PC-9 (cell line): ENCODE results near the gene USP38. TPM values are rescaled to one million over a fixed set of nuclear protein-coding genes. Genes with fewer than 3 reads are reported as not detected.
A peak's percentile ranks its signal among the peaks of the same experiment; 100 is the strongest.

Source experiments
- BruUV-seq: library from RNA; stranded (reverse); fragments of 400-500 nt; replicated peaks from 2 replicates; lab custom pipeline; 2021; lab: Mats Ljungman, UMichigan
- CTCF ChIA-PET: fragments of 300-600 bp; sonication (Branson Sonifier 250); formaldehyde crosslinking; loops from one replicate; lab custom pipeline; 2022; ENCODE audit warnings: antibody characterized with exemption; lab: Charles Lee
- POLR2A ChIA-PET: fragments of 300-600 bp; sonication (Branson Sonifier 250); formaldehyde crosslinking; loops from one replicate; lab custom pipeline; 2022; ENCODE audit warnings: antibody characterized with exemption; ENCODE audit not compliant: unreplicated experiment; lab: Charles Lee
- DNase-seq, 2 experiments: peaks; one replicate each; pipeline versions ENCODE4 v3.0.0 to v3.0.0-alpha.2; 2015 to 2022; ENCODE audit warnings: mixed read lengths in 1 of 2
- H2AFZ ChIP-seq: fragments of 200-600 bp; sonication (generic); 2 replicates; pipeline ENCODE4 v1.8.1; 2017; ENCODE audit warnings: antibody characterized with exemption
- H3F3A ChIP-seq: fragments of 200-600 bp; sonication (generic); 2 replicates; pipeline ENCODE4 v1.8.1; 2017; ENCODE audit warnings: antibody characterized with exemption, mild to moderate bottlenecking, low read depth; ENCODE audit not compliant: insufficient read depth
- H3K27ac ChIP-seq: fragments of 200-600 bp; sonication (generic); 2 replicates; pipeline ENCODE4 v1.6.1; 2016; ENCODE audit warnings: mixed run types
- H3K27me3 ChIP-seq: fragments of 200-600 bp; sonication (generic); 2 replicates; pipeline ENCODE4 v1.6.1; 2016; ENCODE audit warnings: low read depth, mixed run types; ENCODE audit not compliant: insufficient read depth
- H3K36me3 ChIP-seq: fragments of 200-600 bp; sonication (generic); 2 replicates; pipeline ENCODE4 v1.6.1; 2016; ENCODE audit warnings: low read depth, mixed run types
- H3K4me1 ChIP-seq: fragments of 200-600 bp; sonication (generic); replicated peaks from 2 replicates; pipeline ENCODE4 v1.6.1; 2016; ENCODE audit warnings: mixed run types; ENCODE audit not compliant: insufficient read depth
- H3K4me2 ChIP-seq: fragments of 200-600 bp; sonication (generic); 2 replicates; pipeline ENCODE4 v1.6.1; 2017; ENCODE audit warnings: mixed run types
- H3K4me3 ChIP-seq: fragments of 200-600 bp; sonication (generic); 2 replicates; pipeline ENCODE4 v1.6.1; 2016; ENCODE audit warnings: mixed run types
- H3K79me2 ChIP-seq: fragments of 200-600 bp; sonication (generic); 2 replicates; pipeline ENCODE4 v1.6.1; 2017; ENCODE audit warnings: low read depth, mixed run types
- H3K9me2 ChIP-seq: fragments of 200-600 bp; sonication (generic); 2 replicates; pipeline ENCODE4 v1.8.1; 2017; ENCODE audit warnings: mild to moderate bottlenecking; ENCODE audit not compliant: insufficient read depth
- H3K9me3 ChIP-seq: fragments of 200-600 bp; sonication (generic); 2 replicates; pipeline ENCODE4 v1.8.1; 2016; ENCODE audit warnings: low read depth; ENCODE audit not compliant: insufficient read depth
- H4K20me1 ChIP-seq: fragments of 200-600 bp; sonication (generic); 2 replicates; pipeline ENCODE4 v1.8.1; 2017; ENCODE audit not compliant: insufficient read depth
- EZH2 ChIP-seq: fragments of 200-600 bp; sonication (generic); IDR thresholded peaks from 2 replicates; pipeline ENCODE4 v1.8.0; 2017; ENCODE audit warnings: antibody characterized with exemption, low read depth
- intact Hi-C: fragments of 100-400 bp; cut with micrococcal nuclease; formaldehyde crosslinking; loops from one replicate; pipeline ENCODE4 v1.10.0; 2022; ENCODE audit not compliant: unreplicated experiment
- total RNA-seq: library from RNA; stranded (reverse); gene quantifications from 2 replicates; pipeline ENCODE4 v1.2.3, GENCODE V29; 2021
- TF ChIP-seq, protein P1 (sequence below): fragments of 200-600 bp; sonication (generic); conservative IDR thresholded peaks from 2 replicates; pipeline ENCODE4 v1.6.1; 2017; ENCODE audit warnings: mixed run types, antibody characterized with exemption, mild to moderate bottlenecking, moderate library complexity

USP38 gene
- total RNA-seq, 1 experiment from 2014 or later: 11.9 TPM

DNA sequence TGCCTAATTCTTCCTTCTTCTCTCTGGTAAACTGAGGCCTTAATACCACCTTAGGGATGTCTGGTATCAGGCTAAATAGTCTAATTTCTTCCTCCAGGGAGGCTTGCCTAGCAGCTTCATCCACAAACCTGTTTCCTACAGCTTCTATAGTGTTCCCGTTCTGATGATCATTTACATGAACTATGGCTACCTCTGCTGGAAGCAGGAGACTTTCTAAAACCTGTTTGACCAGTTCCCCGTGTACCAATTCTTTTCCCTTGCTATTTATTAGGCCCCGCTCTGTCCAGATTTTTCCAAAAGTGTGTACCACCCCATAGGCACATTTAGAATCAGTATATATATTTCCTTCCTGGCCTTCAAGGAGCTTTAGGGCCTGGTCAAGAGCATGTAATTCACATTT, 5.8 kb upstream of the USP38 start:
- intact Hi-C loops: no loop called here

DNA sequence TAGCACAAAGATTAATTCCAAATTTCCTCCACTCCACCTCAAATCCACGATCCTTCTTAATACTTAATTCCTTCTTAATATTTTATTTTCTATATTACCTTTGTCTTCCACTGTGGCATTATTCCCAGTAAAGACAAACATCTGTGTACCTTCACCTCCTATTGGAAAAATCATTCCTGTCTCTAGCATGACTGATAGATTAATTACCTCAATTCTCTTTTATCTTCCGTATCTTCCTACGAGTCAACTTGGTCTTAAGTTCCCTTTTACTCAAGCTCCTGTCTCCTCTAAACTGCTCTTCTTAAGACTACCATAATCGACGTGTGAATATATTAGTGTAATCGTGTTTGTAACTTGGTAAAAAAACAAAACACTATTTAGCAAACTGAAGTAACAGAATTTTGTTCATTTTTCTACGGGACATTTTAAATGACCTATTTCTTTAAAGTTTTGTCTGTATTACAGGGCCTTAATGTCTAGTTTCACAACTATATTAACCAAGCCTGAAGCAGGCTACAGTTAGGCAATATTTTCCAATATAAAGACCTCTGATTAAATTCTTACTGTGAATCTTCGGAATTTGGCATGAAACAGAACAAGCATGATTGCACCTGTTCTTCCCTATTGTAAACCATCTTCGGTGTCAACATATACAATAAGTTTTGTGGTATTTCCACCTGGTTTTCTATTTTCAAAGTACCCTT, 1.1 kb upstream of the USP38 start:
- CTCF ChIA-PET: no interaction called here
- Histone ChIP-seq H3K9me2 (no peaks in the 10 kb centered on the region; the same call in 1 of the 2 replicates), H3K27ac (peak overlapping the region; percentile 89), H4K20me1 (peaks cover 25% of the 10 kb centered on the region), H3K4me1 (peaks cover 35% of the 10 kb centered on the region), H3K4me3 (peak overlapping the region; percentile 72), H3F3A (peaks cover 17% of the 10 kb centered on the region; the same call in 1 of the 2 replicates), H3K79me2 (peaks cover 46% of the 10 kb centered on the region), H3K4me2 (peak overlapping the region; percentile 86), H3K9me3 (no peaks in the 10 kb centered on the region), H3K27me3 (no peaks in the 10 kb centered on the region), H2AFZ (peak overlapping the region; percentile 88), H3K36me3 (peaks cover 2% of the 10 kb centered on the region; the same call in 1 of the 2 replicates)
- intact Hi-C loops: loop anchor here (1.0 to 10.0 kb wide), 3 partner anchors 330 to 1059 kb away; partner anchors contain the start of gene SMARCA5
- POLR2A ChIA-PET: no interaction called here
- no peak for DNase-seq
- no TSS peak for BruUV-seq
- TF ChIP-seq, protein P1, sequence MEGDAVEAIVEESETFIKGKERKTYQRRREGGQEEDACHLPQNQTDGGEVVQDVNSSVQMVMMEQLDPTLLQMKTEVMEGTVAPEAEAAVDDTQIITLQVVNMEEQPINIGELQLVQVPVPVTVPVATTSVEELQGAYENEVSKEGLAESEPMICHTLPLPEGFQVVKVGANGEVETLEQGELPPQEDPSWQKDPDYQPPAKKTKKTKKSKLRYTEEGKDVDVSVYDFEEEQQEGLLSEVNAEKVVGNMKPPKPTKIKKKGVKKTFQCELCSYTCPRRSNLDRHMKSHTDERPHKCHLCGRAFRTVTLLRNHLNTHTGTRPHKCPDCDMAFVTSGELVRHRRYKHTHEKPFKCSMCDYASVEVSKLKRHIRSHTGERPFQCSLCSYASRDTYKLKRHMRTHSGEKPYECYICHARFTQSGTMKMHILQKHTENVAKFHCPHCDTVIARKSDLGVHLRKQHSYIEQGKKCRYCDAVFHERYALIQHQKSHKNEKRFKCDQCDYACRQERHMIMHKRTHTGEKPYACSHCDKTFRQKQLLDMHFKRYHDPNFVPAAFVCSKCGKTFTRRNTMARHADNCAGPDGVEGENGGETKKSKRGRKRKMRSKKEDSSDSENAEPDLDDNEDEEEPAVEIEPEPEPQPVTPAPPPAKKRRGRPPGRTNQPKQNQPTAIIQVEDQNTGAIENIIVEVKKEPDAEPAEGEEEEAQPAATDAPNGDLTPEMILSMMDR: no peak
- no peak for TF ChIP-seq EZH2

More for the DNA sequence above, 5.8 kb upstream of the USP38 start:
- Histone ChIP-seq H3K4me2 (peak overlapping the region; percentile 20; the same call in 1 of the 2 replicates), H3K9me2 (no peaks in the 10 kb centered on the region; the same call in 1 of the 2 replicates), H3F3A (peaks cover 4% of the 10 kb centered on the region; the same call in 1 of the 2 replicates), H3K27me3 (no peaks in the 10 kb centered on the region), H4K20me1 (no peaks in the 10 kb centered on the region), H2AFZ (no peak overlapping the region), H3K36me3 (no peaks in the 10 kb centered on the region), H3K4me3 (no peak overlapping the region), H3K4me1 (peaks cover 25% of the 10 kb centered on the region), H3K27ac (no peak overlapping the region), H3K79me2 (peaks cover 10% of the 10 kb centered on the region), H3K9me3 (no peaks in the 10 kb centered on the region)
- BruUV-seq: no TSS peak
- POLR2A ChIA-PET: no interaction called here
- DNase-seq: peak in 1 of 2 experiments; percentile 11
- CTCF ChIA-PET: no interaction called here
- TF ChIP-seq, protein P1: no peak

DNA sequence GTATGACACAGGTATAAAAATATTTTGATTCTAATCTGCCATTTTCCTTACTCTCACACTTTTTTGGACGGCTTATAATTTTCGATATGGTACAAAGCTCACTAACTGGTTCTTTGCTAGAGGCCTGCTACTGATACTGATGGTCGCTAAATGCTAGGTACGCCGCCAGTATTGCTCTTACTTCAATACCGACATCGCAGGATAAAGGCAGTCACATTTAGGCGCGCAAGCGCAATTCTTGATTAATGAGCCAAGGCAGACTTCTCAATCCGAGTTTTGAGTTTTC, 557 bp upstream of the USP38 start:
- Histone ChIP-seq H4K20me1 (peaks cover 26% of the 10 kb centered on the region), H3K4me2 (peak overlapping the region; percentile 86), H3K4me1 (peaks cover 34% of the 10 kb centered on the region), H3K4me3 (peak overlapping the region; percentile 72), H3K27ac (peak overlapping the region; percentile 89), H3K9me3 (no peaks in the 10 kb centered on the region), H3K79me2 (peaks cover 51% of the 10 kb centered on the region), H3K9me2 (no peaks in the 10 kb centered on the region; the same call in 1 of the 2 replicates), H2AFZ (peak overlapping the region; percentile 88), H3K27me3 (no peaks in the 10 kb centered on the region), H3K36me3 (peaks cover 4% of the 10 kb centered on the region), H3F3A (peaks cover 17% of the 10 kb centered on the region; the same call in 1 of the 2 replicates)
- TF ChIP-seq, protein P1: no peak
- TF ChIP-seq EZH2: no peak
- intact Hi-C loops: loop anchor here (1.0 to 10.0 kb wide), 3 partner anchors 329 to 1059 kb away; partner anchors contain the start of gene SMARCA5
- ChIA-PET CTCF (no interaction called here), POLR2A (no interaction called here)
- TSS peak; percentile 93 for BruUV-seq
- no peak for DNase-seq
